ENCODE results near the gene CCDC148. TPM values are rescaled to one million over a fixed set of nuclear protein-coding genes. Genes with fewer than 3 reads are reported as not detected.

CCDC148 gene
- total and polyA plus RNA-seq, 2 donors (not counting 1 experiment from before 2014, with no cell fraction given), result not detected

DNA sequence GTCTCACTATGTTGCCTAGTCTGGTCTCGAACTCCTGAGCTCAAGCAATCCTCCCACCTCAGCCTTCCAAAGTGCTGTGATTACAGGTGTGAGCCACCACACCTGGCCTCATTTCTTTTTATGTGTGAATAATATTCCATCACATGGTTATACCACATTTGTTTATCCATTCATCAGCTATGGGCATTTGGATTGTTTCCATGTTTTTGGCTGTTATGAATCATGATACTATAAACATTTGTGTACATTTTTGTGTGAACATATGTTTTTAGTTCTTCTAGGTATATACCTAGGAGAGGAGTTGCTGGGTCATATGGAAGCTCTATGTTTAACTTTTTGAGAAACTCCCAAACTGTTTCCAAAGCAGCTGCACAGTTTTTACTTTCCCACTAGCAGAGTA is 24.6 kb upstream of the CCDC148 start:
- no peak overlapping the region for H3K4me3 Mint-ChIP-seq
- ChIA-PET CTCF (no interaction called here), POLR2A (no interaction called here)
- Histone ChIP-seq H2AFZ (ENCODE audit: insufficient read depth, low read depth, low read length, poor library complexity, severe bottlenecking) (no peak overlapping the region), H3K9me3 (ENCODE audit: control extremely low read depth in 1 of 3, control insufficient read depth in 2 of 3, insufficient read depth in 1 of 3, low read length in 2 of 3) (no peaks in the 10 kb centered on the region), H3K9ac (ENCODE audit: low read length) (no peak overlapping the region), H3K27me3 (replicated peaks in 1 of 4; ENCODE audit: control extremely low read depth in 1 of 4, control insufficient read depth in 3 of 4, insufficient read depth in 4 of 4, low read length in 3 of 4) (no peaks in the 10 kb centered on the region), H4K20me1 (ENCODE audit: control insufficient read depth, insufficient read depth, low read length, poor library complexity, severe bottlenecking) (no peaks in the 10 kb centered on the region), H3K27ac (ENCODE audit: low read length in 2 of 2) (no peak overlapping the region), H3K4me1 (ENCODE audit: control insufficient read depth in 2 of 2, insufficient read depth in 2 of 2, low read length in 2 of 2) (peaks cover 0 to 5% of the 10 kb centered on the region in 2 donors), H3K4me2 (replicated peaks; ENCODE audit: low read depth, low read length, poor library complexity, severe bottlenecking) (no peak overlapping the region), H3K4me3 (ENCODE audit: control extremely low read depth in 1 of 5, extremely low read depth in 1 of 5, insufficient read depth in 1 of 5, low read depth in 2 of 5, low read length in 4 of 5) (no peak overlapping the region), H3K79me2 (ENCODE audit: control insufficient read depth, insufficient read depth, low read length) (no peaks in the 10 kb centered on the region), H3K36me3 (replicated peaks in 1 of 2; ENCODE audit: control extremely low read depth in 1 of 2, control insufficient read depth in 1 of 2, extremely low read depth in 1 of 2, insufficient read depth in 2 of 2, low read length in 1 of 2) (no peaks in the 10 kb centered on the region)
- no peaks in the 10 kb centered on the region for H3K9me3 Mint-ChIP-seq (ENCODE audit: insufficient read depth)
- TF ChIP-seq, protein P1, sequence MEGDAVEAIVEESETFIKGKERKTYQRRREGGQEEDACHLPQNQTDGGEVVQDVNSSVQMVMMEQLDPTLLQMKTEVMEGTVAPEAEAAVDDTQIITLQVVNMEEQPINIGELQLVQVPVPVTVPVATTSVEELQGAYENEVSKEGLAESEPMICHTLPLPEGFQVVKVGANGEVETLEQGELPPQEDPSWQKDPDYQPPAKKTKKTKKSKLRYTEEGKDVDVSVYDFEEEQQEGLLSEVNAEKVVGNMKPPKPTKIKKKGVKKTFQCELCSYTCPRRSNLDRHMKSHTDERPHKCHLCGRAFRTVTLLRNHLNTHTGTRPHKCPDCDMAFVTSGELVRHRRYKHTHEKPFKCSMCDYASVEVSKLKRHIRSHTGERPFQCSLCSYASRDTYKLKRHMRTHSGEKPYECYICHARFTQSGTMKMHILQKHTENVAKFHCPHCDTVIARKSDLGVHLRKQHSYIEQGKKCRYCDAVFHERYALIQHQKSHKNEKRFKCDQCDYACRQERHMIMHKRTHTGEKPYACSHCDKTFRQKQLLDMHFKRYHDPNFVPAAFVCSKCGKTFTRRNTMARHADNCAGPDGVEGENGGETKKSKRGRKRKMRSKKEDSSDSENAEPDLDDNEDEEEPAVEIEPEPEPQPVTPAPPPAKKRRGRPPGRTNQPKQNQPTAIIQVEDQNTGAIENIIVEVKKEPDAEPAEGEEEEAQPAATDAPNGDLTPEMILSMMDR (IDR thresholded peaks at IDR 0.05), result no peak
- no peak for TF ChIP-seq EZH2 (IDR thresholded peaks at IDR 0.05; ENCODE audit: borderline replicate concordance, insufficient read depth, low read depth, low read length, poor library complexity, severe bottlenecking)
- ATAC-seq (ENCODE audit: low read depth) (no peak), DNase-seq (no peak)
- intact Hi-C loops (cut with micrococcal nuclease), result no loop called here
- H3K4me1 Mint-ChIP-seq, result peaks cover 2% of the 10 kb centered on the region
- no CpG with 5 or more reads among the region's 1 CpG for WGBS (ENCODE audit: insufficient coverage)
- no peak overlapping the region for H3K27ac Mint-ChIP-seq
- H3K27me3 Mint-ChIP-seq, result no peaks in the 10 kb centered on the region

DNA sequence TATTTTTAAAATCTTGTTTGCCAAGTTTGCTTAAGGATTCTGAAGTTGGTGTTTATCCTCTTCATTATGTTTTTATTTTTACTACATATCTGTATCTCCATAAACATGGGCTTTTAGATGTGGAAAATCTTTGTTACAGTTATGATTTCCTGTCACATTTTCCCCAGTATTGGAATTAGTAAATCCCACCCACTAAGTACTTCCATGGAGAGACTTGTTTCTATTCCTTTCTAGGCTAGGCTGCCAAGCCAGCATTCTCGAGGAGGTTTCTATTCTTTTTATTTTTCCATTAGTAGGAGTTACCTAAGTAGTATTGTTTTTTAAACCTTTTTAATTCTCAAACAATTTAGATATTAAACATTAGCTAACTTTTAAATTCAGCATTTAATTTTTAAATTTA is 22.3 kb upstream of the CCDC148 start:
- Histone ChIP-seq H3K4me2 (replicated peaks; ENCODE audit: low read depth, low read length, poor library complexity, severe bottlenecking) (no peak overlapping the region), H3K4me1 (ENCODE audit: control insufficient read depth in 2 of 2, insufficient read depth in 2 of 2, low read length in 2 of 2) (peaks cover 0 to 5% of the 10 kb centered on the region in 2 donors), H3K27me3 (replicated peaks in 1 of 4; ENCODE audit: control extremely low read depth in 1 of 4, control insufficient read depth in 3 of 4, insufficient read depth in 4 of 4, low read length in 3 of 4) (no peaks in the 10 kb centered on the region), H3K4me3 (ENCODE audit: control extremely low read depth in 1 of 5, extremely low read depth in 1 of 5, insufficient read depth in 1 of 5, low read depth in 2 of 5, low read length in 4 of 5) (no peak overlapping the region), H2AFZ (ENCODE audit: insufficient read depth, low read depth, low read length, poor library complexity, severe bottlenecking) (no peak overlapping the region), H4K20me1 (ENCODE audit: control insufficient read depth, insufficient read depth, low read length, poor library complexity, severe bottlenecking) (no peaks in the 10 kb centered on the region), H3K79me2 (ENCODE audit: control insufficient read depth, insufficient read depth, low read length) (no peaks in the 10 kb centered on the region), H3K27ac (ENCODE audit: low read length in 2 of 2) (no peak overlapping the region), H3K9ac (ENCODE audit: low read length) (no peak overlapping the region), H3K36me3 (replicated peaks in 1 of 2; ENCODE audit: control extremely low read depth in 1 of 2, control insufficient read depth in 1 of 2, extremely low read depth in 1 of 2, insufficient read depth in 2 of 2, low read length in 1 of 2) (no peaks in the 10 kb centered on the region), H3K9me3 (ENCODE audit: control extremely low read depth in 1 of 3, control insufficient read depth in 2 of 3, insufficient read depth in 1 of 3, low read length in 2 of 3) (no peaks in the 10 kb centered on the region)
- no CpG with 5 or more reads among the region's 1 CpG for whole genome bisulfite sequencing (ENCODE audit: insufficient coverage)
- no peaks in the 10 kb centered on the region for H3K27me3 Mint-ChIP-seq
- no peaks in the 10 kb centered on the region for H3K9me3 Mint-ChIP-seq (ENCODE audit: insufficient read depth)
- ATAC-seq (ENCODE audit: low read depth) (no peak), DNase-seq (no peak)
- TF ChIP-seq, protein P1 (IDR thresholded peaks at IDR 0.05), result no peak
- no peak for TF ChIP-seq EZH2 (IDR thresholded peaks at IDR 0.05; ENCODE audit: borderline replicate concordance, insufficient read depth, low read depth, low read length, poor library complexity, severe bottlenecking)
- intact Hi-C loops (cut with micrococcal nuclease), result no loop called here
- H3K4me3 Mint-ChIP-seq, result no peak overlapping the region
- ChIA-PET CTCF (no interaction called here), POLR2A (no interaction called here)
- H3K27ac Mint-ChIP-seq, result no peak overlapping the region
- H3K4me1 Mint-ChIP-seq, result peaks cover 2% of the 10 kb centered on the region
